Measurements from ENCODE around the gene GBE1.

- no peak for TF ChIP-seq CTCF (IDR thresholded peaks at IDR 0.05)
- no peak for TF ChIP-seq EZH2 (IDR thresholded peaks at IDR 0.05)
Observed at GRCh38 chr3:81793410-81793809, 32.0 kb upstream of the GBE1 start.

Data from neural progenitor cell (in vitro differentiated cells).